MM.1S (cell line): Measurements from ENCODE around the gene GRK2.

Experiments
- DNase-seq: peaks from one replicate; pipeline ENCODE4 v3.0.0-alpha.2; 2015
- H2AFZ ChIP-seq: fragments of 300-600 bp; sonication (generic); 2 replicates; pipeline ENCODE4 v1.6.0; 2016; ENCODE audit warnings: antibody characterized with exemption, low read length
- H3F3A ChIP-seq: fragments of 300-600 bp; sonication (generic); 2 replicates; pipeline ENCODE4 v1.6.1; 2016; ENCODE audit warnings: mild to moderate bottlenecking, antibody characterized with exemption, low read length, moderate library complexity, mixed read lengths; ENCODE audit not compliant: insufficient read depth
- H3K27ac ChIP-seq: fragments of 300-600 bp; sonication (generic); 2 replicates; pipeline ENCODE4 v1.5.1; 2016; ENCODE audit warnings: mild to moderate bottlenecking, low read length
- H3K27me3 ChIP-seq: fragments of 300-600 bp; sonication (generic); replicated peaks from 2 replicates; pipeline ENCODE4 v1.6.0; 2016; ENCODE audit warnings: low read length; ENCODE audit not compliant: insufficient read depth
- H3K36me3 ChIP-seq: fragments of 300-600 bp; sonication (generic); replicated peaks from 2 replicates; pipeline ENCODE4 v1.6.1; 2016; ENCODE audit warnings: mild to moderate bottlenecking, low read length, mixed read lengths; ENCODE audit not compliant: insufficient read depth
- H3K4me1 ChIP-seq: fragments of 300-600 bp; sonication (generic); 2 replicates; pipeline ENCODE4 v1.6.1; 2016; ENCODE audit warnings: low read length, mixed read lengths
- H3K4me2 ChIP-seq: fragments of 300-600 bp; sonication (generic); 2 replicates; pipeline ENCODE4 v1.6.0; 2016; ENCODE audit warnings: low read depth, low read length
- H3K4me3 ChIP-seq: fragments of 300-600 bp; sonication (generic); 2 replicates; pipeline ENCODE4 v1.5.1; 2016; ENCODE audit warnings: low read length, mixed read lengths
- H3K79me2 ChIP-seq: fragments of 300-600 bp; sonication (generic); 2 replicates; pipeline ENCODE4 v1.6.1; 2016; ENCODE audit warnings: mixed run types, low read length, mixed read lengths
- H3K9ac ChIP-seq: fragments of 300-600 bp; sonication (generic); 2 replicates; pipeline ENCODE4 v1.6.1; 2016; ENCODE audit warnings: low read length, mixed read lengths
- H3K9me2 ChIP-seq: fragments of 300-600 bp; sonication (generic); replicated peaks from 2 replicates; pipeline ENCODE4 v1.6.1; 2016; ENCODE audit warnings: mild to moderate bottlenecking, low read length, mixed read lengths; ENCODE audit not compliant: insufficient read depth
- H3K9me3 ChIP-seq: fragments of 300-600 bp; sonication (generic); replicated peaks from 2 replicates; pipeline ENCODE4 v1.6.1; 2016; ENCODE audit warnings: mild to moderate bottlenecking, low read length, mixed read lengths; ENCODE audit not compliant: insufficient read depth
- H4K20me1 ChIP-seq: fragments of 300-600 bp; sonication (generic); 2 replicates; pipeline ENCODE4 v1.6.1; 2016; ENCODE audit warnings: mild to moderate bottlenecking, low read length, moderate library complexity, mixed read lengths; ENCODE audit not compliant: insufficient read depth
- CTCF ChIP-seq: fragments of 300-600 bp; sonication (generic); IDR thresholded peaks from 2 replicates; pipeline ENCODE4 v1.5.1; 2016; ENCODE audit warnings: antibody characterized with exemption, low read length, mixed read lengths
- EZH2 ChIP-seq: fragments of 300-600 bp; sonication (generic); optimal IDR thresholded peaks from 2 replicates; pipeline ENCODE3; 2017; ENCODE audit warnings: low read depth, mild to moderate bottlenecking, antibody characterized with exemption, low read length, mixed read lengths
- EZH2phosphoT487 ChIP-seq: fragments of 300-600 bp; sonication (generic); IDR thresholded peaks from 2 replicates; pipeline ENCODE4 v1.6.1; 2018; ENCODE audit warnings: antibody characterized with exemption, low read length

Gene GRK2

DNA sequence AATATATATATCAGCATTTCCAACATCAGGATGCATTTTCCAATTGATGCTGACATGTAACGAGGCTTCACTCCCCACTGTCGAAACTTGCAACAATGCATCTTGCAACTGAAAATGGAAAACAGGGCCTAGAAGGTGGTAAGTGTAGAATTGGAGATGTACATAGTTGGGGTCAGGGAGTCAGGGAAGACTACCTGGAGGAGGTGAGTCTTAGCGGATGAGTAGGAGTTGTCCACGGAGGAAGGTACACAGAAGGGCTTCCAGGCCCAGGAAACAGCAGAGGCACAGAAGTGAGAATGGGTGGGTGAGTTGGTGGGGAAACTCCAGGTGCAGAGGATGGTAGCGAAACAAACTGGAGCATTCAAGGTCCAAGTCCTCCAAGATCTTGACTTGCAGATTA, 2.0 kb upstream of the GRK2 start:
- no peak overlapping the region for H2AFZ ChIP-seq
- no peaks in the 10 kb centered on the region for H3K9me3 ChIP-seq
- H3K4me2 ChIP-seq: no peak overlapping the region
- H3K9me2 ChIP-seq: no peaks in the 10 kb centered on the region
- H3K9ac ChIP-seq: no peak overlapping the region
- no peaks in the 10 kb centered on the region for H3K36me3 ChIP-seq
- peaks cover 3% of the 10 kb centered on the region; the same call in 1 of the 2 replicates for H4K20me1 ChIP-seq
- TF ChIP-seq EZH2phosphoT487: no peak
- TF ChIP-seq CTCF: no peak
- no peak for TF ChIP-seq EZH2
- no peak overlapping the region for H3K27ac ChIP-seq
- peaks cover 24% of the 10 kb centered on the region for H3F3A ChIP-seq
- no peak for DNase-seq
- H3K79me2 ChIP-seq: peaks cover 33% of the 10 kb centered on the region
- H3K4me3 ChIP-seq: no peak overlapping the region
- H3K27me3 ChIP-seq: no peaks in the 10 kb centered on the region
- peaks cover 33% of the 10 kb centered on the region for H3K4me1 ChIP-seq

- Histone ChIP-seq H3K79me2 (peaks cover 41% of the 10 kb centered on the region), H3K27ac (no peak overlapping the region), H3K4me3 (no peak overlapping the region), H3K4me1 (peaks cover 41% of the 10 kb centered on the region), H3K9ac (no peak overlapping the region), H3K9me3 (no peaks in the 10 kb centered on the region), H3K27me3 (no peaks in the 10 kb centered on the region), H3K9me2 (no peaks in the 10 kb centered on the region), H4K20me1 (peaks cover 11% of the 10 kb centered on the region), H2AFZ (no peak overlapping the region), H3K4me2 (no peak overlapping the region), H3K36me3 (no peaks in the 10 kb centered on the region), H3F3A (peaks cover 24% of the 10 kb centered on the region)
- TF ChIP-seq CTCF (no peak), EZH2phosphoT487 (no peak), EZH2 (no peak)
- no peak for DNase-seq
Observed at GRCh38 chr11:67264877-67265632, 1.2 kb upstream of the GRK2 start.

- Histone ChIP-seq H3K27ac (no peak overlapping the region), H3K27me3 (no peaks in the 10 kb centered on the region), H3K9me2 (no peaks in the 10 kb centered on the region), H3K36me3 (no peaks in the 10 kb centered on the region), H4K20me1 (peaks cover 19% of the 10 kb centered on the region), H3K4me3 (peak overlapping the region; percentile 23; the same call in 1 of the 2 replicates), H3K4me2 (peak overlapping the region; percentile 70), H3K9ac (peak overlapping the region; percentile 27; the same call in 1 of the 2 replicates), H3K79me2 (peaks cover 49% of the 10 kb centered on the region), H3F3A (peaks cover 20% of the 10 kb centered on the region), H3K4me1 (peaks cover 49% of the 10 kb centered on the region), H3K9me3 (no peaks in the 10 kb centered on the region), H2AFZ (peak overlapping the region; percentile 86)
- DNase-seq: peak; percentile 79
- no peak for TF ChIP-seq EZH2phosphoT487
- peak; percentile 53 for TF ChIP-seq CTCF
Observed at GRCh38 chr11:67265633-67266448, 432 bp upstream of the GRK2 start.
